ENCODE measurements around the gene TENT4B.

The TENT4B gene

DNA sequence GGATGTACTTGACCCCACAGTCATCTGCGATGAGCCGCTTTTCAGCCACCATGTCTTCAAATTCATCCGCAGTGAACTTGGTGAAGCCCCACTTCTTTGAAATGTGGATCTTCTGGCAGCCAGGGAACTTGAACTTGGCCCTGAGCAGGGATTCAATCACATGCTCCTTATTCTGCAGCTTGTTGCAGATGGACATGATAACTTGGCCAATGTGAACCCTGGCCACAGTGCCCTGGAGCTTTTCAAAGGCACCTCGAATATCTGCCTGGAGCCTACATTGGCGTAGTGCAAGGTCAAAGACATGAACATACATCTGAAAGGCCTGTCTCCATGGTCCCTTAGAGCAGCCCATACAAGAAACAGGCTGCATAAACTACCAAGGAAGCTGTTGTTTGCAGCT is 1.8 kb upstream of the TENT4B start:
- intact Hi-C loops (cut with DNase I; ENCODE audit: low total_unique reads), result loop anchor here (10.0 kb wide), 1 partner anchor 127 kb away; the partner anchor contains the start of gene CNEP1R1

DNA sequence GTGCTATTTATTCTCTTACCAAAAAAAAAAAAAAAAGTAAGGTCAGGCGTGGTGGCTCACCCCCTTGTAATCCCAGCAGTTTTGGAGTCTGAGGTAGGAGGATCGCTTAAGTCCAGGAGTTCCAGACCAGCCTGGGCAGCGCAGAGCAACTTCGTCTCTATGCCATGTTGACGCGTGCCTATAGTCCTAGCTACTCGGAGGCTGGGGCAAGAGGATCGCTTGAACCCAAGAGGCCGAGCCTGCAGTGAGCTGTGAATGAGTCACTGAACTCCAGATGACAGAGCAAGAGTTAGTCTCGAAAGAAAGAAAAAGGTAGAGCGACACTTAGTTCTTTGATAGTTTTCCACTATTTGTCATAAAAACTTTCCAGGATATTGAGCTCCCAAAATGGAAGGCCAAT is 1.4 kb upstream of the TENT4B start:
- Histone ChIP-seq H3K27me3 (no peaks in the 10 kb centered on the region), H3K4me1 (peaks cover 0 to 21% (median 12%) of the 10 kb centered on the region in 4 donors), H3K27ac (peak overlapping the region; percentile 90 to 94), H3K9me3 (no peaks in the 10 kb centered on the region), H3K36me3 (no peaks in the 10 kb centered on the region), H3K4me3 (peak overlapping the region; percentile 74 to 93)
- intact Hi-C loops (cut with DNase I; ENCODE audit: low total_unique reads), result loop anchor here (10.0 kb wide), 1 partner anchor 127 kb away; the partner anchor contains the start of gene CNEP1R1
- TF ChIP-seq, protein P1, sequence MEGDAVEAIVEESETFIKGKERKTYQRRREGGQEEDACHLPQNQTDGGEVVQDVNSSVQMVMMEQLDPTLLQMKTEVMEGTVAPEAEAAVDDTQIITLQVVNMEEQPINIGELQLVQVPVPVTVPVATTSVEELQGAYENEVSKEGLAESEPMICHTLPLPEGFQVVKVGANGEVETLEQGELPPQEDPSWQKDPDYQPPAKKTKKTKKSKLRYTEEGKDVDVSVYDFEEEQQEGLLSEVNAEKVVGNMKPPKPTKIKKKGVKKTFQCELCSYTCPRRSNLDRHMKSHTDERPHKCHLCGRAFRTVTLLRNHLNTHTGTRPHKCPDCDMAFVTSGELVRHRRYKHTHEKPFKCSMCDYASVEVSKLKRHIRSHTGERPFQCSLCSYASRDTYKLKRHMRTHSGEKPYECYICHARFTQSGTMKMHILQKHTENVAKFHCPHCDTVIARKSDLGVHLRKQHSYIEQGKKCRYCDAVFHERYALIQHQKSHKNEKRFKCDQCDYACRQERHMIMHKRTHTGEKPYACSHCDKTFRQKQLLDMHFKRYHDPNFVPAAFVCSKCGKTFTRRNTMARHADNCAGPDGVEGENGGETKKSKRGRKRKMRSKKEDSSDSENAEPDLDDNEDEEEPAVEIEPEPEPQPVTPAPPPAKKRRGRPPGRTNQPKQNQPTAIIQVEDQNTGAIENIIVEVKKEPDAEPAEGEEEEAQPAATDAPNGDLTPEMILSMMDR (IDR thresholded peaks at IDR 0.05), result no peak
- DNase-seq, result no peak

More for the DNA sequence above, 1.8 kb upstream of the TENT4B start:
- H3K4me3 ChIP-seq, result no peak overlapping the region
- H3K36me3 ChIP-seq, result no peaks in the 10 kb centered on the region
- TF ChIP-seq, protein P1 (IDR thresholded peaks at IDR 0.05), result no peak
- no peak for DNase-seq
- H3K27me3 ChIP-seq, result no peaks in the 10 kb centered on the region
- no peaks in the 10 kb centered on the region for H3K9me3 ChIP-seq
- H3K4me1 ChIP-seq, result peaks cover 0 to 17% (median 9%) of the 10 kb centered on the region in 4 donors
- H3K27ac ChIP-seq, result no peak overlapping the region

DNA sequence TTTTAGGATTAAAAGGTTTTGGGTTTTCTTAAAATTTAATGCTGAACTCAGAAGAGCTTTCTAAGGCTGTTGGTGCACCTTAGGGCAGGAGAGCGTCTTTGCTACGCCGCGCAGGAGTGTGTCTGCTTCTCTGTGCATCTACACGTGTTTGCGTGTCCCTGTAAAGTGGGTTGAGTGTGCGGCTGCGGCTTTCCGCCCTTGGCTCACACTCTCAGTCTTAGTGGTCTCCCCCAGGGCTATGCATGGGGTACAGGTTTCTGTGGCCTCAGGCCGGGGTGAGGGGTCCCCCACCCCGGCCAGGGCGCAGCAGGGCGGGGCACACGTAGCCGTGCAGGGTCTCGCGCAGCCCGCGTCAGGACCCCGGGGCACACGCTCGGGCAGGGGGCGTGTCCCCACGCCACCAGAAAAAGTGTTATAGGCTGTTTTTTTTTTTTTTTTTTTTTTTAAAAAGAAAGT is 727 bp upstream of the TENT4B start:
- peak overlapping the region; percentile 90 to 94 for H3K27ac ChIP-seq
- peak overlapping the region; percentile 74 to 93 for H3K4me3 ChIP-seq
- H3K4me1 ChIP-seq, result peaks cover 0 to 27% (median 18%) of the 10 kb centered on the region in 4 donors
- DNase-seq, result no peak
- no peaks in the 10 kb centered on the region for H3K36me3 ChIP-seq
- no peaks in the 10 kb centered on the region for H3K27me3 ChIP-seq
- intact Hi-C loops (cut with DNase I; ENCODE audit: low total_unique reads), result loop anchor here (10.0 kb wide), 1 partner anchor 128 kb away; the partner anchor contains the start of gene CNEP1R1
- TF ChIP-seq, protein P1 (IDR thresholded peaks at IDR 0.05), result no peak
- no peaks in the 10 kb centered on the region for H3K9me3 ChIP-seq

DNA sequence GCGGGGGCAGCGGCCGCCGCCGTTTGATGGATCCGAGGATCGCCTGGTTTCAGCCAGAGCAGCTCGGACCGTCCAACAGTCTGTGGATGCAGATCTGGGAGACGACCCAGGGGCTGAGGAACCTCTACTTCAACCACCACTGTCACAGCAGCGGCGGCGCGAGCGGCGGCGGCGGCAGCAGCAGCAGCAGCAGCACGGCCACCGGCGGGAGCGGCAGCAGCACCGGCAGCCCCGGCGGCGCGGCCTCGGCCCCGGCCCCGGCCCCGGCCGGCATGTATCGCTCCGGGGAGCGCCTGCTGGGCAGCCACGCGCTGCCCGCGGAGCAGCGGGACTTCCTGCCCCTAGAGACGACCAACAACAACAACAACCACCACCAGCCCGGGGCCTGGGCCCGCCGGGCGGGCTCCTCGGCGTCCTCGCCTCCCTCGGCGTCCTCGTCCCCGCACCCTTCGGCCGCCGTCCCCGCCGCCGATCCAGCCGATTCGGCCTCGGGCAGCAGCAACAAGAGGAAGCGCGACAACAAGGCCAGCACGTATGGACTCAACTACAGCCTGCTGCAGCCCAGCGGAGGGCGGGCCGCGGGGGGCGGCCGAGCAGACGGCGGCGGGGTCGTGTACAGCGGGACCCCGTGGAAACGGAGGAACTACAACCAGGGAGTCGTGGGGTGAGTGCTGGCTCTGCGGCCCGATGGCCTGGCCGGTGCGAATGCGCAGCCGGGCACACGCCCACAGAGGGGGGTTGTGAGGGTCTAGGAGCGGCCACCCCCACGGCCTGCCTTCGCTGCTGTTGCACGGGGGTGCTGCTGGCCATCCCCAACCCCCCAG is 702 bp downstream of the TENT4B start:
- peak; percentile 31 to 76 for DNase-seq
- peak overlapping the region; percentile 90 to 94 for H3K27ac ChIP-seq
- no peaks in the 10 kb centered on the region for H3K27me3 ChIP-seq
- H3K4me3 ChIP-seq, result peak overlapping the region; percentile 74 to 93
- TF ChIP-seq, protein P1 (IDR thresholded peaks at IDR 0.05), result no peak
- peaks cover 0 to 41% (median 32%) of the 10 kb centered on the region in 4 donors for H3K4me1 ChIP-seq
- no peaks in the 10 kb centered on the region for H3K36me3 ChIP-seq
- no peaks in the 10 kb centered on the region for H3K9me3 ChIP-seq
- intact Hi-C loops (cut with DNase I; ENCODE audit: low total_unique reads), result loop anchor here (10.0 kb wide), 1 partner anchor 129 kb away; the partner anchor contains the start of gene CNEP1R1

DNA sequence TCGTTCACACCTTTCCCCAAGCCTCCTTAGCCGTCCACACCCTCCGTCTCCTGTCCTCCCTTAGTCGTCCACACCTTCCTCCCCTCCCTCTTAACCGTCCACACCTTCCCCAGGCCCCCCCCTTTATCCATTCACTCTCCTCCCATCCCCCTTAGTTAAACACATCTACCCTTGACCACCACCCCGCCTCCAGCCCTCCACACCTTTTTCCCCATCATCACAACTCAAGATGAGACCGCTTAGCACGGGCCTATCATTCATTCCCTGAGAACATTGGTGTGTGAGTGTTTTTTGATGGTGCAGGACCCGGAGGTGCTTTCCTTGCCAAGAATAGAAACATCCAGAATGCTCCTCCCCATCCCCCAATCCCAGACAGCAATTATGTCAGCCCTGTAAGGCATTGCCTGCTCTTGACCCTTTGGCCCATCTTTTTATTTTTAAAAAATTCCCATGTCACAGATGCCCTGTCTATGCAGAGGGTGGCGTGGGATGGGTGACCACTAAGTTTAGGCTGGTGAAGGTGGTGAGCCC is 1.4 kb downstream of the TENT4B start:
- no peaks in the 10 kb centered on the region for H3K9me3 ChIP-seq
- H3K4me3 ChIP-seq, result peak overlapping the region; percentile 74 to 93
- no peaks in the 10 kb centered on the region for H3K36me3 ChIP-seq
- peaks cover 0 to 48% (median 39%) of the 10 kb centered on the region in 4 donors for H3K4me1 ChIP-seq
- intact Hi-C loops (cut with DNase I; ENCODE audit: low total_unique reads), result loop anchor here (10.0 kb wide), 1 partner anchor 130 kb away; the partner anchor contains the start of gene CNEP1R1
- no peak for DNase-seq
- H3K27me3 ChIP-seq, result no peaks in the 10 kb centered on the region
- TF ChIP-seq, protein P1 (IDR thresholded peaks at IDR 0.05), result no peak
- H3K27ac ChIP-seq, result peak overlapping the region; percentile 90 to 94
